IPS DF 4.7 (cell line): ENCODE results near the gene CYP46A1.

Experiments used
- DNase-seq: peaks from one replicate; pipeline ENCODE4 v3.0.0-alpha.2; 2013; ENCODE audit warnings: low spot score; ENCODE audit errors: extremely low read depth

CYP46A1 gene

DNA sequence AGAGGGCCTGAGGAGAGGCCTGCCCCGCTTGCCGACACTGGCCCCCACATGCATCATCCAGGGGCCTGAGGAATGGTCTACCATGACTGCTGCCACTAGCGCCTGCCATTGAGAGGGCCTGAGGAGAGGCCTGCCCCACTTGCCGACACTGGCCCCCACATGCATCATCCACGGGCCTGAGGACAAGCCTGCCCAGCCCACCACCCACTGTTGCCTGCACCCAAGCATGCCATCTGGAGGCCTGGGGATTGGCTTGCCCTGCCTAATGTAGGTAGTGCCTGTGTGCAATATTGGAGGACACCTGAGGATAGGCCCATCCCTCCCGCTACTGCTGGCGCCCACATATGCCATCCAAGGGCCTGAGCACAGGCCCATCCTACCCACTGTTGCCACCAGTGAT is 24.4 kb downstream of the CYP46A1 start:
- no peak for DNase-seq

DNA sequence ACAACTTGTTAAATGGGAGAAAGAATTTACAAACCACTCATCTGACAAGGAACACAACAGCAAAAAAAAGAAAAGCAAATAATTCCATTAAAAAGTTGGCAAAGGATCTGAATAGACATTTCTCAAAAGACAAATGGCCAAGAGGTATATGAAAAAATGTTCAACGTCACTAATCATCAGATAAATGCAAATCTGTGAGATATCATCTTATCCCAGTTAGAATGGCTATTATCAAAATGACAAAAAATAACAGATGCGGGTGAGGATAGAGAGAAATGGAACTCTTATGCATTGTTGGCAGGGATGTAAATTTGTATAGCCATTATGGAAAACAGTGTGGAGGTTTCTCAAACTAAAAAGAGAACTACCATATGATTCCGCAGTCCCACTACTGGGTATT is 29.9 kb downstream of the CYP46A1 start:
- no peak for DNase-seq

DNA sequence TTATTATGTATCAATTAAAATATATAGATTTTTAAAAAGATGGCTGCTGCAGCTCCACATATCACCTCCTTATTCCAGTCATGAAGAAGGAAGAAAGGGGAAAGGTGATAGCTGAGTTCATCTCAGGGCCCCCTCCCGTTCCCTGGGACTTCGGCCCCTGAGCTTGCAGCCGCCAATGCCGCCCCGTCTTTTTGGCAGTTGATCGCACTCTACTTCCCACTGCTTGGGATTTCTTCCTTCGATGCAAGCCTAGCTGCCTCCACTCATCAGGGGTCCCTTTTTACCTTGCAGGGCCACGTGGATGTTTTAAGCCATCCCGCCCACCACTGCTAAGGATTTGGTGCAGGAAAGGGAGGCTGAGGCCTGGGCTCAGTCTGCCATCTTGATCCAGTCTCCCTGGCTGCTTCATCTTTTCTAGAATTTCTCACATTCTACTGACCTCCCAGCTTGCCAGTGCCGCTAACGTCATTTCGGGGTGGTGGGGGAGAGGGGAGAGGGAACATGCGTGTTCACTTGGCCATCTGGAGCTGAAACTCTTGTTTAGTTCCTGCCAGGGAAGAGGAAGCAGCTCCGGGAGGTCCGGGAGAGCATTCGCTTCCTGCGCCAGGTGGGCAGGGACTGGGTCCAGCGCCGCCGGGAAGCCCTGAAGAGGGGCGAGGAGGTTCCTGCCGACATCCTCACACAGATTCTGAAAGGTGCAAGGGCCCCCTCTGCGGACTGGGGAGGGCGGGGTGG is 31.3 kb downstream of the CYP46A1 start:
- no peak for DNase-seq

DNA sequence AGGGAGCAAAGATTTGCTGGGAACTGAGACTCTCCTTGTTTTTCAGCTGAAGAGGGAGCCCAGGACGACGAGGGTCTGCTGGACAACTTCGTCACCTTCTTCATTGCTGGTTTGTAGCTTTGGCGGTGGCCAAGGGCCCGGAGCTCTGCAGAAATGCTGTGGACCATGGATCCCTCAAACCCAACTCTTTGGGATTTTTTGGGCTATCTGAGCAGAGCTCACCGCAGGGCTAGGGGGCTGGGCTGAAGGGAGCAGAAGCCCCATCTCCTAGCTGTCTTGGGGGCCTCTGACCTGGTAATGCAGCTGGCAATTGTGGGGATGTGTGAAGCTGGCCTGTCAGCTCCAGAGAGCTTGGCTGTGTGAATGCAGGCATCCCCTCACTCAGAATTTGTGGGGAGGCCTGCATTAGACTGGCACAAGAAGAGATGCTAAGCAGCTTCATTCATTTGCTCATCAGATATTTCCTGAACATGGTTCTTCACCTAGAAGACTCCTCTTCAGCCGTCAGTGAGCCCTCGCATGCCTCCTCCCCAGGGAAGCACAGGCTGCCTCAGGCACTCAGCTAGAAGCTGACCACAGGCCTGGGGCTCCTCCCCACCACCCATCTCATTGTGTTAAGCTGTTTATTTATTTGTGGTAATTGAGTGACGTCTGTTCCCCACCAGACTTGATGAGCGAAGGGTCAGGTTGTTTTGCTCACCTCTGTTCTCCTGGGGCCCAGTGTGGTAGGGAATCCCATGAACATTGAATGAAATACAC is 32.2 kb downstream of the CYP46A1 start:
- no peak for DNase-seq

DNA sequence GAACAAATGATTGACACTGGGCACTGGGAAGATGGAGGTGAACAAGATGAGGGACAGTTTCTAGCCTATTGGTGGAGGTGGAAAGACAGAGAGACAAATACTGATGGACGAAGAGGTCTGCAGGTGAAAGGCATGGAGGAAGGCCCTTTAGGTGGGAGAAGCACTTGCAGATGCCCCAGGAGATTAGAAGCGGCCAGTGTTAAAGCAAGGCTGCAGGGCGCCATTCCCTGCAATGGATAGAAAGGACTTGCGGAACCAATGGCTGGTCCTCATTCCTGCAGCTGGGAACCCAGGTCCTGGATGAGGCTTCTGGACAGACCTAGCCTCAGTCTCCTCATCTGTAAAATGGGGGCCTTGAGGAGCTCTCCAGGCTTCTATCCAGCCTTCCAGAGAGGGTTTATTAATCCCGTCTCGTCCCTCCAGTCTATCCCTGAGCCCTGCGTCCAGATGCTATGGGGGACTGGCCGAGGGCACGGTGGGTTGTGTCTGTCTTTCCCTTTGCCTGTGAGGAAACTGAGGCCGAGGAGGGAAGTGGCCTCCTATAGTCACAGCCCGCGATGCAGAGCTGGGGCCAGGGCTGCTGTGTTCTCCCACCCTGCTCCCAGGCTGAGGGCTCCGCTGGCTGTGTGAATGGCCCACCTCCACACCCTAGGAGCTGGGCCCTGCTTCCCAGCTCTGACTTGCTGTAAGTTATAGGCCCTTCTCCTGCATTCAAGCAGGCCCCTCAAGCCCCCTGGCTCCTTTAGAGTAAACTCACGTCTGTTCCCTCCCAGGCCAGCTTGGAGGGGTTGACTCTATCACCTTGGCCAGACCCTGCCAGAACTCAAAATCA is 33.0 kb downstream of the CYP46A1 start:
- no peak for DNase-seq

DNA sequence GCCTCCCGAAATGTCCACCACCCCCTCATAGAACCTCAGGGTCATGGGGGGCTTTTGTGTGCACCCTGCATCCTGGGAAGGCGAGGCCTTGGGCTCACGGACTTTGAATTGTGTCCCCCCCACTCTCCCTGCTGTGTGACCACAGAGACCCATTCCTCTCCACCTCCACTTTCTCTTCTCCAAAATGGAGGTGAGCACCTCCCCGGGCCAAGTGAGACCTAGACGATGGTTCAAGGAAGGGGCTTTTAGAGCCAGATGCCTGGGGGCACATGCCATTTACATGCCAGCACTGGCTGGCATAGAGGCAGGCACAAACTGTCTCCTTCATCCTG is 33.5 kb downstream of the CYP46A1 start:
- DNase-seq: no peak

DNA sequence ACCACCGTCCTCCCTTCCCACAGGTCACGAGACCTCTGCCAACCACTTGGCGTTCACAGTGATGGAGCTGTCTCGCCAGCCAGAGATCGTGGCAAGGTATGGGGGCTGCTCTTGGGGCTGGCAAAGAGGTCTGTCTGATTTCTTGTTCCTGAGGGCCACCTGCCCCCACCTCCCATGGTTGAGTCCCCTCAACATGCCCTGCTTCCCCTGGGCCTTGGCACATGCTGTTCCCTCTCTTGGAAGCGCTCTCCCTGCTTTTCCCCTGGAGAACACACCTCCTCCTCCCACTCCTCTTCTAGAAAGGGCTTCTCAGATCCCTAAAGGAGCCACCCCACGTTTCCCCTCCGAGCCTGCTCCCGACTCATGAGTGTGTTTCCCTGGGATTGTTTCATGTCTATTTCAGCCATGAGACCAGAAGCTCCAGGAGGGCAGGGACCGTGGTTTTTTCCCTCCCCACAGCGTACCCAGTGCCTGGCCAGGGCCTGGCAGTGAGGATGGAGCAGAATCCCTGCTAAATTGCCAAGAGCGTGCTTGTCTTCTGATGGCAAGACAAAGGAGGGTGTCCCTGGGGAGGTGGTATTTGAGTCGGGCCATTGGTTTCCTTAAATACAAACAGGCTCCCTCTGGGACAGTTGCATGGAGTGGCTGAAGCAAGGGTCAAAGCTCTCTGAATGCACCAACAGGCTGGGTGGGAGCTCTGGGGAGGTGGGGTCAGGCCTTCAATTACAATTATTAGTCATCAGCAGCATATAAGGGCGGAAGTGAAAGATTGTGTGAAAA is 34.1 kb downstream of the CYP46A1 start:
- DNase-seq: no peak

DNA sequence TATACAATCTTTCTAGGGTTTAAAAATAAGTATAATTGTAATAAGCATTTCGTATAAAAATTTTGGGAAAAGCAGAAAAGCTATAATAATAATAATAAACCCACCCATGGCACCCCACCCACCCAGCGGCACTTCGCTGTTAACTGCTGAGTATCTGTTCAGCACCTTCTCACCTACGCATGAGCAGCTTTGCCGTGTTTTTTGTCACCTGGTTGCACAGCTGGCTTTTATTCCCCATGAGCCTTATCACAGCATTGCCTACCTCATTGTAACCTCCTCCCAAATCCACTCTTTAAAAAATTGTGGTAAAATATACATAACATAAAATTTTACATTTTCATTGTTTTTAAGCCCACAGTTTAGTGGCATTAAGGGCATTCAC is 34.7 kb downstream of the CYP46A1 start:
- no peak for DNase-seq

DNA sequence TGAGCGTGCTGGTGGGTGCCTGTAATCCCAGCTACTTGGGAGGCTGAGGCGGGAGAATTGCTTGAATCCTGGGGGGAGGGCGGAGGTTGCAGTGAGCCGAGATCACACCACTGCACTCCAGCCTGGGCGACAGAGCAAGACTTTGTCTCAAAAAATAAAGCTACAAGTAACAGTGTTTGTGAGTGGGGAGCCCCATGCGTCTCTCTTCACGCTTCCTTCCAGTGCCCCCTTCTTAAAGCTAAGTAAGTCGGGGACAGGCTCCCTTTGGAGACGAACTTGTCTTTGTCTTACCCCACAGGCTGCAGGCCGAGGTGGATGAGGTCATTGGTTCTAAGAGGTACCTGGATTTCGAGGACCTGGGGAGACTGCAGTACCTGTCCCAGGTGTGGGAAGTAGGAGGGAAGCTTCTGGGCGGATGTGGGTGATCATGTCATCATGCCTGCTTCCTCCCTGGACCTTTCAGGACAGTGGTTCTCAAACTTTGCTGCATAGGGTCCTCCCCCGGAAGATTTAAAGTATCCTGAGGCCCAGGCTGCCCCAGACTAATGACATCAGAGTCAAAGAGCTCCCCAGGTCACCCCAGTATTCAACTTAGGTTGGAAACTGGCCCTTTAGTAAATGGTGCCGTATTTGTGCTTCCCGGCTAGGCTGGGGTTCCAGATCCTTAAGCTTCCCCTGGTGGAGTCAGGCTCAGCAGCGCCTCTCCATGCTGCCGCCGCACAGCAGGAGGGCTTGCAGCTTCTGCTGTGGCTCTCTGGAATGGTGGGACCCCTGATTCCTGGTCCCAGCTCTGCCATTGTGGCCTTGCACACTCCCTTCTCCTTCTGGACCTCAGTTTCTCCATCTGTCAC is 37.1 kb downstream of the CYP46A1 start:
- DNase-seq: no peak

DNA sequence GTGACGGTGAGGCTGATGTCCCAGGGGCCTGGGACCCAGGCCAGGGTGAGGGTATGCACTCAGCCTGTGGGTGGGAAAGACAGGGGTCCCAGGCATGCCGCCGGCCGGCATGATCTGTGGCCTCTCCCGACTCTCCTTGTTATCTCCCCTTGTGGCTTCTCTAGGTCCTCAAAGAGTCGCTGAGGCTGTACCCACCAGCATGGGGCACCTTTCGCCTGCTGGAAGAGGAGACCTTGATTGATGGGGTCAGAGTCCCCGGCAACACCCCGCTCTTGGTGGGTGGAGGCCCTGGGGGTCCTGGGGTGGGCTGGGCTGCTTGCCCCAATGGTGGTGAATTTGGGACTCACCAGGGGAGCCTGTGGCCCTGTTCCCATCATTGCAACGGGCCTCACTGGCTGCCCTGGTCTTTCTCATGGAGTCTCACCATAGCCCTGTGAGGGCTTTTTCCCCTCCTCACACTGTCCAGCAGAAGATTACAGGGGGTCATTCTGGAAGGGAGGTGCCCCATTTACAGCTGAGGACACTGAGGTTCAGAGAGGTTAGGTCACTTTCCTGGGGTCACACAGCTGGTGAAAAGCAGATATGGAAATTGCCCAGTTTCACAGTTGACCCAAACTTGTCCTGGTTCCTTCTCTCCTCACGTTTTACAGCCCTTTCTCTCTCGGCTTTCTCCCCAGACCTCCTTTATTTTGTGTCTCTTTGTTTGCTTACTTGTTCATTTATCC is 37.9 kb downstream of the CYP46A1 start:
- no peak for DNase-seq

DNA sequence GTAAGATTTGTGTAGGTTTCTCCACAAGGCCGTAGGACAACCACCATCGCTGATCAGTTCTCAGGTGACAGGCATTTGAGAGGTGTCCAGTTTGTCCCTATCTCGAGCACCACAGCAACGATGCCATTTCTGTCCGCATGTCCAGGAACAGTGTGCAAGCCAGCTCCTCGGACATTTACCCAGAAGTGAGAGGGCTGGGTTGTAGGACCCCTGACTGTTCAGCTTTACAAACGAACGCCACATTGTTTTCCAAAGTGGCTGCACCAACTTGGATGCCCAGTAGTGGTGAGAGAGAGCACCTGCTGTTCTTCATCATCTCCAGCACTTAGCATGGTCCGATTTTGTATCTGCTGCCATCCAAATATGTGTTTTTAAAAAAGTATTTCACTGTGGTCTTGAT is 38.6 kb downstream of the CYP46A1 start:
- DNase-seq: no peak

DNA sequence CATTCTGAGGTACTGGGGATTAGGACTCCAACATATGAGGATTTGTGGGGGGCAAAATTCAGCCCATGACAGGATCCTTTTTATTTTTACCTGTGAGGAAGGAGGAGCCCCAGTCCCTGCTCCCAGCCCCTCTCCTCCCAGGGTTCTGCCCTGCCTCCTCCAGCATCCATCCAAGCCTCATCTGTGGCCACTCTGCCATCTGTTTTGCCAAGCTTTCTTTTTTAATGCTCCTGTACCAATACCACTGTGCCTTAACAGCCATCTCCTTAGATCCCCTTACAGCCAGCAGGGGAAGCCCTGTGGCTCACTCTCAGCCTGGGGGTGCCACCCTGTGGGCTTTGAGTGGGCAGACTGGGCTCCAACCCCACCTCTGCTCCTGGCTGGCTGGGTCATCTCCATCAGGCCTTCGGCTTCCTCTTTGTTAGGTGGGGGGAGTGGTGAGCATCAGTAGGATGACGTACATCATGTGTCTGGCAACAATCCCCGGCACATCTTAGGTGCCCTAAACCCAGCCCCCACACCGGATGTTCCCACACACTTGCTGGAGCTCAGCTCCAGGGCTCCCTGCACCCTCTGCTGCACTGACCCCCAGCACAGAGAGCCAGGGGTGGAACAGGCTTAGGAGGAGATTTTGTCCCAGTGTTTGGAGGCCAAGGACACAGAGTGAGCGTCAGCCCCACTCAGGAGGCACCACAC is 40.2 kb downstream of the CYP46A1 start:
- no peak for DNase-seq

DNA sequence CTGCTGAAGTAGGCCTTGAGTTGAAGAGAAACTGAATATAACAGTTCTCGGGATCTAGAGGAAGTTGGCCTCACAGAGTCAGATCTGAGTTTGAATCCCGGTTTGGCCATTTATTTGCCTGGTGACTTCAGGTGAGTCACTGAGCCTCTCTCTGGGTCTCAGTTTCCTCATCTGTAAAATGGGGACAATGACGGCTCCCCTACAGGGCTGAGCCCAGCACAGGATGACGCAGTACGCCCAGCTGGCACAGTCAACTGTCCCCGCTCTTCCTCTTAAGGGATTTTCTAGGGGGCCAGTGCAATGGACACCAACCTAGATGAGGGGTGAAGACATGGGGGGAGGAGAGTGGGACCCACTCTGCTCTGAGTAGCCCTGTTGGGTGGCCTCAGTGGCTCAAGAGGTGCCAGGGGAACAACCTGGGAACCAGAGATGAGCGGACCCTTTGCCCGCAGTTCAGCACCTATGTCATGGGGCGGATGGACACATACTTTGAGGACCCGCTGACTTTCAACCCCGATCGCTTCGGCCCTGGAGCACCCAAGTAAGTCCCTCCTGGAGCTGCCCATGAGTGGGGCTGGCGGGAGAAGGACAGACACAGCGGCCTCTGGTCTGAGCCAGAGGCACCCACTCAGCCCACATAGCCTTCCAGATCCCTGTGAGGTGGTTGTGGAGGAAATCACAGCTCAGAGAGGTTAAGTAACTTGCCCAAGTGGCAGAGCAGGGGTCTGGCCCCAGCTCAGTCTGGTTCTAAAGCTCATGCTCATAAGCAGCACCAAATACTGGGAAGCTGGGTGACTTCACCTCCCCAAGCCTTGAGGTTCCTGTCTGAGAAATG is 41.1 kb downstream of the CYP46A1 start:
- no peak for DNase-seq

DNA sequence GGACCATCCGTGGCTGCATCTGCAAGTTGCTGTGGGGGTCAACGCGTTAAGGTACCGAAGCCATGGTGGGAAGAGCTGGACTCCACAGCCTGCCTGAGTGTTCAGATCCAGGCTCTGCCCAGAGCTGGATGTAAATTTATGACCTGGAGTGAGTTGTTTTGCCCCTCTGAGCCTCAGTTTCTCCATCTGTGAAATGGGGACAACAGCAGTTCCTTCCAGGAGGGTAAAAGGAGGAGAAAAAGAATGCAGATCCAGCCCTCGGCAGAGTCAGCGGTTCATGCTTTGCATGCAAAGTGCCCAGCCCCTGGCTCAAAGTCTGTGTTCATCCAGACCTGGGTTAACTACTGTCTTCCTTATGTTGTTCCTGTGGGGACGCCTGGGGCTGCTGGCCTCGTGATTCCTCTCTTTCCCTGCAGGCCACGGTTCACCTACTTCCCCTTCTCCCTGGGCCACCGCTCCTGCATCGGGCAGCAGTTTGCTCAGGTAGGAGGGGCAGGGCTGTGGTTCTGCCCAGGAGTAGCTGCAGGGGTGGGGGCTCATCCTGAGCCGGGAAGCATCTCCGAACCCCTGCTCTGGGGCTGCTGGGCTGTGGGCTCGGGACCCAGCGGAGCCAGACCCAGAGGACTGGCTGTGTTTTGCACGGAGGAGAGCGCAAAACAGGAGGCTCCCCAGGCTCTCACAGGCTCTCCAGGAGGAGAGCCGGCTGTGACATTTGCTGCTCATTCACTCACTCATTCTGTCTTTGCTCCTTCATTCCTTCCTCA is 41.9 kb downstream of the CYP46A1 start:
- DNase-seq: no peak

DNA sequence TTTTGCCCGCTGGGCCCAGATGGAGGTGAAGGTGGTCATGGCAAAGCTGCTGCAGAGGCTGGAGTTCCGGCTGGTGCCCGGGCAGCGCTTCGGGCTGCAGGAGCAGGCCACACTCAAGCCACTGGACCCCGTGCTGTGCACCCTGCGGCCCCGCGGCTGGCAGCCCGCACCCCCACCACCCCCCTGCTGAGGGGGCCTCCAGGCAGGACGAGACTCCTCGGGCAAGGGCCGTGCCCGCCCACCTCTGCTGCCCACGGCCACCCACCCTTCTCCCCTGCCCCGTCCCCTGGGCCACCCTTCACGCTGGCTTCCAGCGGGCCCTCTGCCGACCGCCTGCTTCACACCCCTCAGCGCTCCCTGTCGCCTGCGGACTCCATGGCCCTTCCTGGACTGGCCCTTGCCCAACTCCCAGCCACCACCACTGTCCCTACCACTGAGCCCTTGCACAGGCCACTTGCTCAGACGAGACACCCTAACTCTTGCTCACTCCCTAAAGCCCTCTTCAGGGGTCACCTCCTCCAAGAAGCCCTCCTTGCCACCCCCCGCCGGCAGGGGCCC is 42.5 kb downstream of the CYP46A1 start:
- no peak for DNase-seq

DNA sequence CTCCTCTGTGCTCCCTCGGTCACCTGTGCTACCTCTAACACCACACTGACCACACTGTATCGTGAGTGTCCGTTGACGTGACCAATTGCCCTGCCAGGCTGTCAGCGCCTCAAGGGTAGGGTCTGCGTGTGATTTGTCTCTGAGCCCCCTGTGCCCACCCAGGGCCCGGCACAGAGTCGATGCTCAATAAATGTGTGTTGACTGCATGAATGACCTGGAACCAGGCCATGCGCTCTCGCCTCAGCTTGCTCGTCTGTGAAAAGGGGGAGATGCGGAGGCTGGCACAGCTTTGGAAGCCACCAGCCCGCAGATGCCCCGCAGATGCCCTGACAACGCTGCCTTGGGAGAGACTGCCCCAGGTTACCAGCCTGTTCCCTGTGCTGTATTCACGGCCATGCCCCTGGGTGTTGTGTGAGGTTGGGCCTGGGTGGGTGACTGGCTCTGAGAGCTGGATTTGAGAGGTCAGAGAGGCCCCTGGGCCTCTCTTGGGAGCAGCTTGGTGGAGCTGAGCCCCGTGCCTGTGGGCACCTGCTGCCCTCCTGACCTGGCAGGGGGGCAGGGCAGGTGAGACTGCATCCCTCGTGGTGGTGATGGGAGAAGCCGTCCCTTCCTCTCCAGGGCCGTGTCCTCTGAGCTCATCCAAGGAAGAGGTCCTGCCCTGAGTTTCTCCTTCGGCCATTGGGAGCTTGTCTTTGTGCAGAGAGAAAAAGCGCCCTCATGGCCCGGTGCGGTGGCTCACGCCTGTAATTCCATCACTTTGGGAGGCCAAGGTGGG is 43.2 kb downstream of the CYP46A1 start:
- DNase-seq: no peak
